Measurements from ENCODE around the gene TTLL5.

TTLL5 gene

GRCh38 chr14:75742867-75743266, 81.8 kb downstream of the TTLL5 start:
- DNase-seq, result no peak

DNA sequence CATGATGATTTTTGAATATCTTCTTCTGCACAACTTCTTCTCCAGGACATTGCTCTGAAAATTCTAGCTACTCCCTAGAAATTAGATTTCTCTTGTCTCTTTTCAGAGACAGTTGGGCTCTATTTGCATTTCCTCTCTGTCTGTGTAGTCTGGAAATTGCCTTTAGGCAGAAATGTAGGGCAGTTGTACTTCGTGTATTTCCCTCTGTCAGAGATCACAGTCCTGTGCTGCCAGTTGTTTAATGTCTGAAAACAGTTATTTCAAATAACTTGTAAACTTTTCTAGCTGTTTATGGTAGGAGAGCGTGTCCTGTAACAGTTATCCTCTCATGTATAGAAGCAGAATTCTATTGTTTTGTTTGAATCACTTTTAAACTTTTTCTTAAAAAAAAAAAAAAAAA, 86.9 kb downstream of the TTLL5 start:
- DNase-seq, result no peak

DNA sequence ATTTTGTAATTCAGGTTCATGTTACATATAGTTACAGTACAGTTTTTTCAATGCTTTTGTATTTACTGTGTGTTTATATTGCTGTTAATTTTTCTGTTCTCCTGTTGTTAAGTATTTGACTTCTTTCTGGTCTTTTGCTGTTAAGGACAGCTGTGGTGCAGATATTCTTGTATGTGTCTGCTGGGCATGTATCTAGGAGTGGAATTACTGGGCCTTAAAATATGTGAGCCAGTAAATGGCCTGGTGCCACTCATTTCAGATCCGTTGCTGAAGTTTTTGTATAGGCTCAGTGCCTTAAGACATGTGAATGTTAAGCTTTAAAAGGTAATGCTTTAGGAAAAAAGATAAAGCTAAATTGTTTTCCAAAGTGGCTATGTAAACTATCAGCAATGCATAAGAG, 87.3 kb downstream of the TTLL5 start:
- DNase-seq, result no peak

- no peak for DNase-seq
Measured at GRCh38 chr14:75751296-75751695, 90.2 kb downstream of the TTLL5 start.

- DNase-seq, result no peak
Measured at GRCh38 chr14:75752086-75752485, 91.0 kb downstream of the TTLL5 start.

DNA sequence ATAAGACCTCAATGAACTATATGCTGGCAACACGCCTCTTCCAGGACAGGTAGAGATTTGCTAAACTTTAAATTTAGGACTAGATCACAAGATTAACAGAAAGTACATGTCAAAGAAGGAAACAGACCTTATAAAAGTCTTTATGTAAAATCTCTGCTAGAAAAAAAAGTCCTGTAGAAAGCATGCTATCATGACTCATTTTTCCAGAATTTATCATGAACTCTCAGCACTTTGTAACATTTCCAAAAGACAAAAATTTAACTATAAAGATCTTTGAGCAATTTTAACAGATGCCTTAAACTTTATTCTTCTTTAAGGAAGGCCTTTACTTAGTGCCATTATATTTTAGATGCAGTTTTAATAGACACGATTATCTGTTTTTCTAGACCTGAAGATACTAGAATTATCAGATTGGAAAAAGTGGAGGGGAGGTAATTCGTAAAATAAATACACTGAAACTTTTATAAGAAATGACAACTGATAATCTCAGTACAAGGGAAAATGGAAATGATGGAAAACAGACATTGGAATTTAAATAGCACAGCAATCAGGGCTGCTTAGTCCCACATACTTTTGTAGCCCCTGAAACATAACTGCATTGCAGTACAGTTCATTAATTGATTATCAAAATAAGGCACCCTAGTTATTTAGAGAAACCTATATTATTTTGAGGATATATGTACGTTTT, 92.0 kb downstream of the TTLL5 start:
- no peak for DNase-seq

DNA sequence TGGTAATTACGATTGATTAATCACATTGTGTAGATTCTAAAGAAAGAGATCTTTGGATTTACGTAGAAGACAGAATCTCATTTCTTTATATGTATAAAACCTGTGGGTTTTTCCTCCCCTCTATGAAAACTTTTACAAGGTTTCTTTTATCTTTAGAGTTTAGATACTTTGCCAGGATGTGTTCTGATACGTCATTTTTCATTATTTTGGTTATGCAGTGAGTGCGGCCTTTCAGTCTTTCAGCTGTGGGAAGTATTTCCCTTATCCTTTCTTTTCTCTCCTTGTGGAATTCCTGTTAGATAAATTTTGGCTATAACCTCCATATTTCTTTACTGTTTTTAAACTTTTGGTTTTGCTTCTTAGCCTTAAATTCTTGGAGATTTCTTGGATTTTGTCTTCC, 92.7 kb downstream of the TTLL5 start:
- no peak for DNase-seq

- no peak for DNase-seq
Measured at GRCh38 chr14:75757644-75758402, 96.8 kb downstream of the TTLL5 start.

GRCh38 chr14:75764020-75764419, 103.0 kb downstream of the TTLL5 start:
- DNase-seq, result no peak

DNA sequence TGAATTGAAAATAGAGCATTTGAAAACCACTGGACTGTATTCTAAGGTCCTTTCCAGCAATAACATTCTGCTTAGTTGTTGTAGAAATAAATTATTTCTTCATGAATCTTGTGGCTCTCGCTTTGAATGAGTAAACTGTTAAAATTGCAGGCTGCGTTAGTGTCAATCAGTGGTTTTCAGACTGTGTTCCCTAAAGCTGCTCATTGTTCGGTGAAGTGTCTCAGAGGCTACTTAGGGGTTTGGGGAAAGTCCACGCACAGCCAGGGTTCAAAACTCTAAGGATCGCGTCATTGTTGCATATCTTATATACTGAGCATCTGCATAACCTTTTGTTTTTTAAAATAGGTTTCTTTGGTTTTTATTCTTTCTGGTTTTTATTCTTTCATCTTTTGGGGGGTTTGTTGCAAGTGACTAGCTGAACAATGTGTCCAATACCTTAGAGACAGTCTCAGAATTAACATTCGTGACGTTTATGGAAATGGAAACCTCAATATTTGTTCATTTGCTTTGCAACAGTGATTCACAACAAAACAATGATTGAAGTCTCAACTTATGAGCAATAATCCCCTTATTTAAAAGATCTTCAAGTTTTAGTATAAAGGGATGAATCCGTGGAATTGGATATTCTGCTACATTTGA, 108.1 kb downstream of the TTLL5 start:
- no peak for DNase-seq

DNA sequence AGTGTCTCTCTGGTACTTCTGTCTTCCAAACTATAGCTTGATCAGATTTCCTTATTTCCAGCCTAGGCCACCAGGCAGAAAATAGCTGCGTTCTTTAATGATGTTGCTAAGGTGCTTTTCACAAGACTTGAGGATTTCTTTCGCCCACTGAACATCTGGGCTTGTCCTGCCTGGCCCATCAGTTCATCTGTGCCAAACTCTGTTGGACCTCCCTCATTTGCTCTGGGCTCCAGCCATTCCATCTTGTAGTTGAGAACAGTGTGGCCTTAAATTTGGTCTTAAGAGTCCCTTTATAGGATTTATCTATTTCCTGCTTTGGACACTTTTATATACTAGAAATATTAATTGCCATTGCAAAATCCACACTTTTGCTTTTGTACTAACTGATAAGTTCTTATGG, 109.6 kb downstream of the TTLL5 start:
- DNase-seq, result no peak

GRCh38 chr14:75771595-75771994, 110.5 kb downstream of the TTLL5 start:
- no peak for DNase-seq

DNA sequence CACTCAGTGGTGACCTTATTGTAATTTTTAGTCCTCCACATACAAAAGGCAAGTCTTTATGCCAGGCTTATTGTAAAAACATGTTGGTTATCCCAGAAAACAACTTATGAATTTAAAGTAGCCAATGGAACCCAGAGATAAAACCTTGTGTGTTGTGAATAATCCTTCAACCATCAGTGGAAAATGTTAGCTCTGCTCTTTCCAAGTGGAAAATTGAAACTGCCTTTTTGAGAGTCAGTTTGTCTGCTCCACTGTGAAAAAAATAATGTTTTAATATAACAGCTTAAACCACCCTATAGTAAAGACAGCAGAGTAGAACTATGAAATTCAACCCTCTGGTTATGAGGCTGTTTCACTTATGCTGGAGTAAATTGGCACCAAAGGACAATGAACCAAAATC, 112.0 kb downstream of the TTLL5 start:
- DNase-seq, result no peak

- no peak for DNase-seq
Measured at GRCh38 chr14:75781096-75781495, 120.0 kb downstream of the TTLL5 start.

- no peak for DNase-seq
Measured at GRCh38 chr14:75783184-75783583, 122.1 kb downstream of the TTLL5 start.

GRCh38 chr14:75783602-75784313, 122.7 kb downstream of the TTLL5 start:
- no peak for DNase-seq

- DNase-seq, result no peak
Measured at GRCh38 chr14:75784314-75784686, 123.3 kb downstream of the TTLL5 start.

DNA sequence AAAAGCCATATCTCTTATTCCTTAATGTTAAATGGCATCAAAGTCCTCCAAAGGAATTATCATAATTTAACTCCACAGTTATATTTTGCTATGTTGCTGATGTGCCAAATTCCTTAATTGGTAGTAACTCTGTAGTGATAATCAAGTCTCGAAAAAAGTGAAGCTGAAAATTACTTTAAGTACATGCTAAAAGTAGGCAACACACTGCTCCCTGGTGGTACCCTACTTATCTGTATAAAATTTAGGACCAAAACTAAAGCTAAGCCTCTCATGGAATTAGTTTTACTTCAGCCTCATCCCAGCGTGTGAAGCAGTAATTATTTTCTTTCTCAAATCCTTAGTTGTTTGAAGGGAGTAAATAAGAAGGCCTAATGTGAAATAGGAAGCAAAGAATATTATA, 132.8 kb downstream of the TTLL5 start:
- DNase-seq, result no peak

DNA sequence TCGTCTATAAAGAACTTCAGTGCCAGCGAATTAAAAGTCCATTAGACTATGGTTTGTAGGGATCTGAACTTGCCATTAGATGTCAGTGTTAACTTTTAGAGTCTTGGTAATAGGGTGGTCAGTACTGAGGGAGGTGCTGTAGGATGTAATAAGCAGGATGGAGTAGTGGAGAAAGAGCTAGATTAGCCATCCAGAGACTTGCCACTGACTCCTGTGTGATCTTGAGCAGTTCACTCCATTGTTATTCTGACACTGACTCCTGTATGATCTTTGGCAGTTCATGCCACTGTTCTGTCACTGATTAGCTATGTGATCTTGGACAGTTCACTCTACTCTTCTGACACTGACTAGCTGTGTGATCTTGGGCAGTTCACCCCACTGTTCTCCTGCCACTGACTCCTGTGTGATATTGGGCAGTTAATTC, 133.6 kb downstream of the TTLL5 start:
- no peak for DNase-seq

- no peak for DNase-seq
Measured at GRCh38 chr14:75800792-75801191, 139.7 kb downstream of the TTLL5 start.

DNA sequence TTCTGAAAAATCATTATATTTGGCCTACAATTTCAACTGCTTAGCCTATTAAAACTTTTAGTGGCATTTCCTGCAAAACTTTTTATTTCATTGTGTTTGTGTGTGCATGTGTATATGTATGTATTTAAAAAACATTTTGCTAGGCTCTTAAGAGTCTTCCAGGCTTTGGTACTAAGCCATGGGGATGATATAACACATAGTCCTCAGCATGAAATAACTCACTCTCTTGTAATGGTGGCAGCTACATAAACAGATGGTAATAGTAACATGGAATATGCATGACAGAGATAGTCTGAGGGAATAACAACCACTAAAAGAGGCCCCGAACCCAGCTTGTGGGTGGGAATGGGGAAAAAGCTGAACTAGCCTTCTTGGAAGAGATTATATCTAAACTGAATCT, 141.4 kb downstream of the TTLL5 start:
- DNase-seq, result no peak

GRCh38 chr14:75803765-75804164, 142.7 kb downstream of the TTLL5 start:
- DNase-seq, result no peak

GRCh38 chr14:75804570-75805275, 143.7 kb downstream of the TTLL5 start:
- DNase-seq, result no peak

Measured in stimulated activated naive CD4-positive, alpha-beta T cell (primary cell).